ENCODE results near the gene ACOT7. TPM values are rescaled to one million over a fixed set of nuclear protein-coding genes. Genes with fewer than 3 reads are reported as not detected.

Gene ACOT7
- total RNA-seq, 4 donors from 2014 or later: 18.6 to 29.4 (median 23.2) TPM

GRCh38 chr1:6266641-6267040 is 126.9 kb downstream of the ACOT7 start:
- 87 to 88% methylated on average over 11 of the region's 11 CpGs for WGBS, 2 donors
- Histone ChIP-seq H3K9me3 (no peaks in the 10 kb centered on the region), H3K27ac (no peak overlapping the region), H3K27me3 (peaks cover 0 to 2% of the 10 kb centered on the region in 2 donors), H3K36me3 (no peaks in the 10 kb centered on the region), H3K4me3 (no peak overlapping the region), H3K4me1 (peaks cover 0 to 54% (median 24%) of the 10 kb centered on the region in 4 donors)
- TF ChIP-seq EP300 (IDR thresholded peaks at IDR 0.05): no peak
- no peak for TF ChIP-seq POLR2A (IDR thresholded peaks at IDR 0.05)
- TF ChIP-seq CTCF (IDR thresholded peaks at IDR 0.05): no peak
- no peak for DNase-seq (ENCODE audit: low spot score in 2 of 2)

GRCh38 chr1:6265151-6265550 is 128.4 kb downstream of the ACOT7 start:
- H3K4me1 ChIP-seq: peaks cover 0 to 52% (median 15%) of the 10 kb centered on the region in 4 donors
- H3K4me3 ChIP-seq: no peak overlapping the region
- H3K27me3 ChIP-seq: peaks cover 0 to 11% of the 10 kb centered on the region in 2 donors
- H3K27ac ChIP-seq: no peak overlapping the region
- DNase-seq (ENCODE audit: low spot score in 2 of 2): no peak
- TF ChIP-seq EP300 (IDR thresholded peaks at IDR 0.05): no peak
- TF ChIP-seq CTCF (IDR thresholded peaks at IDR 0.05): no peak
- no peak for TF ChIP-seq POLR2A (IDR thresholded peaks at IDR 0.05)
- no peaks in the 10 kb centered on the region for H3K36me3 ChIP-seq
- 78 to 88% methylated on average over 13 to 15 of the region's 15 CpGs for WGBS, 2 donors
- no peaks in the 10 kb centered on the region for H3K9me3 ChIP-seq

- Histone ChIP-seq H3K4me3 (no peak overlapping the region), H3K9me3 (no peaks in the 10 kb centered on the region), H3K36me3 (no peaks in the 10 kb centered on the region), H3K27ac (peak overlapping the region in 1 of 4 donors; percentile 89), H3K4me1 (peaks cover 0 to 51% (median 19%) of the 10 kb centered on the region in 4 donors), H3K27me3 (peaks cover 0 to 24% of the 10 kb centered on the region in 2 donors)
- WGBS, 2 donors: 63 to 88% methylated on average over 4 to 5 of the region's 7 CpGs
- no peak for TF ChIP-seq POLR2A (IDR thresholded peaks at IDR 0.05)
- TF ChIP-seq EP300 (IDR thresholded peaks at IDR 0.05): no peak
- no peak for TF ChIP-seq CTCF (IDR thresholded peaks at IDR 0.05)
- DNase-seq (ENCODE audit: low spot score in 2 of 2): no peak
Measured at GRCh38 chr1:6263716-6264115, 129.9 kb downstream of the ACOT7 start.

GRCh38 chr1:6262555-6263420 is 130.8 kb downstream of the ACOT7 start:
- Histone ChIP-seq H3K4me3 (no peak overlapping the region), H3K27ac (peak overlapping the region in 2 of 4 donors; percentile 10 to 89), H3K4me1 (peaks cover 0 to 51% (median 19%) of the 10 kb centered on the region in 4 donors), H3K27me3 (peaks cover 0 to 24% of the 10 kb centered on the region in 2 donors), H3K36me3 (no peaks in the 10 kb centered on the region), H3K9me3 (no peaks in the 10 kb centered on the region)
- no peak for TF ChIP-seq POLR2A (IDR thresholded peaks at IDR 0.05)
- no peak for TF ChIP-seq CTCF (IDR thresholded peaks at IDR 0.05)
- no peak for DNase-seq (ENCODE audit: low spot score in 2 of 2)
- 63 to 83% methylated on average over 14 to 21 of the region's 25 CpGs for WGBS, 2 donors

- peak overlapping the region in 2 of 4 donors; percentile 51 to 83 for H3K4me3 ChIP-seq
- no peaks in the 10 kb centered on the region for H3K9me3 ChIP-seq
- peak overlapping the region; percentile 1 to 89 (median 80) for H3K27ac ChIP-seq
- no peak for DNase-seq (ENCODE audit: low spot score in 2 of 2)
- no peaks in the 10 kb centered on the region for H3K36me3 ChIP-seq
- 29 to 30% methylated on average over 13 to 15 of the region's 15 CpGs for WGBS, 2 donors
- TF ChIP-seq EP300 (IDR thresholded peaks at IDR 0.05) (no peak), POLR2A (IDR thresholded peaks at IDR 0.05) (no peak), CTCF (IDR thresholded peaks at IDR 0.05) (no peak)
- peaks cover 0 to 51% (median 19%) of the 10 kb centered on the region in 4 donors for H3K4me1 ChIP-seq
- H3K27me3 ChIP-seq: peaks cover 0 to 24% of the 10 kb centered on the region in 2 donors
Measured at GRCh38 chr1:6261615-6261995, 132.0 kb downstream of the ACOT7 start.
